Upper lobe of left lung (tissue), 6 donors: ENCODE measurements around the gene SEC16B. TPM values are rescaled to one million over a fixed set of nuclear protein-coding genes. Genes with fewer than 3 reads are reported as not detected.

Experiments used
- ATAC-seq, 2 donors: fragments of 200-7000 bp; cut with Tn5 transposase; one replicate each; pipeline ENCODE4 v1.9.1; 2022; ENCODE audit warnings: mild to moderate bottlenecking in 2 of 2, moderate library complexity in 2 of 2; ENCODE audit not compliant: low FRiP score in 2 of 2
- DNase-seq, 2 donors: peaks; one replicate each; pipeline ENCODE4 v3.0.0-alpha.2; 2019 to 2020
- H3K27ac ChIP-seq, 4 donors: fragments of 200-600 bp; sonication (generic); one replicate each; pipeline ENCODE4 v1.5.1; 2016 to 2019
- H3K27me3 ChIP-seq, 4 donors: fragments of 200-600 bp; sonication (generic); one replicate each; pipeline ENCODE4 v1.5.1; 2017 to 2019
- H3K36me3 ChIP-seq, 4 donors: fragments of 200-600 bp; sonication (generic); one replicate each; pipeline ENCODE4 v1.5.1; 2016 to 2019
- H3K4me1 ChIP-seq, 4 donors: fragments of 200-600 bp; sonication (generic); one replicate each; pipeline ENCODE4 v1.5.1; 2018 to 2019
- H3K4me3 ChIP-seq, 4 donors: fragments of 200-600 bp; sonication (generic); one replicate each; pipeline ENCODE4 v1.5.1; 2017 to 2019; ENCODE audit warnings: mild to moderate bottlenecking in 2 of 4, moderate library complexity in 1 of 4
- H3K9me3 ChIP-seq, 4 donors: fragments of 200-600 bp; sonication (generic); one replicate each; pipeline ENCODE4 v1.5.1; 2018 to 2019
- CTCF ChIP-seq, 6 experiments: fragments of 450-650 bp in 4 of 6; fragments of 200-600 bp in 2 of 6; sonication (generic) in 2 of 6; IDR thresholded peaks; one replicate each; pipeline ENCODE4 v1.5.1; 2016 to 2019; ENCODE audit warnings: antibody characterized with exemption in 6 of 6
- EP300 ChIP-seq, 4 donors: sonication (generic); formaldehyde crosslinking; IDR thresholded peaks; one replicate each; pipeline ENCODE4 v1.5.1; 2017; ENCODE audit warnings: antibody characterized with exemption in 4 of 4, control low read depth in 2 of 4
- POLR2A ChIP-seq, 4 donors: fragments of 450-650 bp; IDR thresholded peaks; one replicate each; pipeline ENCODE4 v1.5.1; 2016 to 2017; ENCODE audit warnings: antibody characterized with exemption in 4 of 4, mild to moderate bottlenecking in 2 of 4
- POLR2AphosphoS5 ChIP-seq, 2 donors: sonication (generic); formaldehyde crosslinking; IDR thresholded peaks; one replicate each; pipeline ENCODE4 v1.5.1; 2017; ENCODE audit warnings: antibody characterized with exemption in 2 of 2
- WGBS, 2 donors: methylation state at CpG; one replicate each; pipeline ENCODE4 v1.1.5; 2017 to 2018; 5-methylcytosine and 5-hydroxymethylcytosine counted together
- total RNA-seq, 6 donors: library from RNA; depleted of rRNA in 4 of 6; stranded (reverse); fragments of >200 nt in 4 of 6; gene quantifications; one replicate each; pipeline versions ENCODE4 v1.1.0 to v1.2.1, GENCODE V29; 2016 to 2021
- donor health status: DM: no; HTN: no; CAD: no; lungs with moderate emphysema.
- donor health status: DM: no; HTN: yes; CAD: no; lungs with severe emphysema.

The SEC16B gene
- total RNA-seq, 6 donors from 2014 or later = 1.3 to 26.2 (median 3.1) TPM

DNA sequence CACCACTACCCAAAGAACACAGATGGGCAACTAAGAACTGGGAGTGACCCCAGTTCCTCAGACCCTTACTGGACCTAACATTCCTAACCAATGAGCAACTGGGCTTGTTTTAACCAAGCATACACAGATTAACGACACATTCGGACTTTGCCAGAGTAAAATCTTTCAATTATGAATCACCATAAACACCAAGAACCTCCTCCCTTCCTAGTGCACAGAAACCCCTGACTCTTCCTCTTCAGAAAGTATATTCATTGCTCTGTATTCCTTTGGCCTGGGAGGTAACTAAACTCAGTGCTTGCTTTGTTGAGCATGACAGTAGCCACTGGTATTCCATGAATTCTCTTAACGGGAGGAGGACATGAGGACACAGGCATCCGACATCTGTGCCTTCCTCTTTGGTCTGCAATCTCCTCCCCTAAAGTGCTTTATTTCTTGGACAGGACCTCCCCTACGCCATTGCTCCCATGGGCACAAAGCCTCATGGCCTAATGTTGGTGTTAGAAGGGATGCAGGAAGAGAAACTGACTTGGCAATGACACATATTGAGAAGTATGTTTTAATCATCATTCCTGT lies 42.7 kb downstream of the SEC16B start:
- Histone ChIP-seq H3K9me3 (no peaks in the 10 kb centered on the region), H3K27ac (no peak overlapping the region), H3K36me3 (peaks cover 0 to 17% (median 0%) of the 10 kb centered on the region in 4 donors), H3K27me3 (no peaks in the 10 kb centered on the region), H3K4me3 (no peak overlapping the region), H3K4me1 (no peaks in the 10 kb centered on the region)
- TF ChIP-seq POLR2A (IDR thresholded peaks at IDR 0.05) (no peak), CTCF (IDR thresholded peaks at IDR 0.05) (no peak), EP300 (IDR thresholded peaks at IDR 0.05) (no peak), POLR2AphosphoS5 (IDR thresholded peaks at IDR 0.05) (no peak)
- ATAC-seq (peak in 1 of 2 donors; percentile 42), DNase-seq (no peak)
- 89 to 94% methylated on average over 5 of the region's 5 CpGs for WGBS, 2 donors

DNA sequence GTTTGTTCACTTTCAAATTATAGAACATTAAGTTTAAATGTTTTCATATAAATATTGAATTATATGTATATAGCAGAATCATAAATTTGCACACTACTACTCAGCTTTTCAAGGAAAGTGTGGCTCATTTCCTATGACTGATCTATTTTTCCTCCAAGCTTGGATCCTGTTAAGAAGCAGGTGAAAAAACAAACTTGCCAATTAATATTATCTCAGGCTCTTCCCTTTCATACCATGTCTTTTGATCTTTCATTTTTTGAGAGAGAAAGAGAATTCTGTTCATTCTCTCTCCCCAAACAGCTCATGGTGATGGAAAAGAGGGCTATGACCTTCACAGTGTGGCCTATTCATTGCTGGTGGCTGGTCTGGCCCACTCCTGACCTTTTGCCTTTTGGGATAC lies 43.7 kb downstream of the SEC16B start:
- H3K9me3 ChIP-seq = no peaks in the 10 kb centered on the region
- ATAC-seq (no peak), DNase-seq (no peak)
- no peaks in the 10 kb centered on the region for H3K4me1 ChIP-seq
- TF ChIP-seq EP300 (IDR thresholded peaks at IDR 0.05) (no peak), POLR2AphosphoS5 (IDR thresholded peaks at IDR 0.05) (no peak), POLR2A (IDR thresholded peaks at IDR 0.05) (no peak), CTCF (IDR thresholded peaks at IDR 0.05) (no peak)
- H3K27me3 ChIP-seq = no peaks in the 10 kb centered on the region
- H3K4me3 ChIP-seq = no peak overlapping the region
- H3K27ac ChIP-seq = no peak overlapping the region
- H3K36me3 ChIP-seq = peaks cover 0 to 13% (median 0%) of the 10 kb centered on the region in 4 donors

- TF ChIP-seq EP300 (IDR thresholded peaks at IDR 0.05) (no peak), CTCF (IDR thresholded peaks at IDR 0.05) (no peak), POLR2A (IDR thresholded peaks at IDR 0.05) (no peak), POLR2AphosphoS5 (IDR thresholded peaks at IDR 0.05) (no peak)
- no peak for ATAC-seq
- WGBS, 2 donors = 27 to 38% methylated on average over 2 of the region's 2 CpGs
- Histone ChIP-seq H3K27ac (no peak overlapping the region), H3K9me3 (no peaks in the 10 kb centered on the region), H3K4me1 (no peaks in the 10 kb centered on the region), H3K4me3 (no peak overlapping the region), H3K36me3 (peaks cover 0 to 7% (median 0%) of the 10 kb centered on the region in 4 donors), H3K27me3 (no peaks in the 10 kb centered on the region)
- no peak for DNase-seq
Observed at GRCh38 chr1:177925006-177925405, 44.9 kb downstream of the SEC16B start.

DNA sequence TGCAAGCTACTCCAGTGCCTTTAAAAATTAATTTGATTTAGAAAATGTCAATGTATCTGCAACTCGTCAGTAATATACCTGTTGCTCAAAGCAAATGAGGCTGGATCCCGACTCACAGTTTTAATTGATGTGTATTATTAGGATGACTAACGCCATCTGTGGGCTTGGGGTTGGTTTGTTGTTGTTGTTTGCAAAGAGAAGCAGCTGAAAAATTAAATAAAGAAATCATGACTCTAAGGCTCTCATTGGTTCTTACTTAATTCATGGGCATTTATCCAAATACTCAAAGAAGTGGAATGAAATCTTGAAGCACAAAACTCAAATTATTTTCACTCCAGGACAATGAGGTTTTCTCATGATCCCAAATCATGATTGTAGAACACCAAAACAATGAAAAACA lies 46.4 kb downstream of the SEC16B start:
- ATAC-seq = no peak
- H3K4me1 ChIP-seq = no peaks in the 10 kb centered on the region
- no peak for DNase-seq
- TF ChIP-seq POLR2A (IDR thresholded peaks at IDR 0.05) = no peak
- no peak for TF ChIP-seq CTCF (IDR thresholded peaks at IDR 0.05)
- TF ChIP-seq POLR2AphosphoS5 (IDR thresholded peaks at IDR 0.05) = no peak
- TF ChIP-seq EP300 (IDR thresholded peaks at IDR 0.05) = no peak
- WGBS, 2 donors = 70 to 83% methylated on average over 3 of the region's 3 CpGs
- no peaks in the 10 kb centered on the region for H3K27me3 ChIP-seq
- H3K9me3 ChIP-seq = no peaks in the 10 kb centered on the region
- no peak overlapping the region for H3K4me3 ChIP-seq
- H3K36me3 ChIP-seq = no peaks in the 10 kb centered on the region
- no peak overlapping the region for H3K27ac ChIP-seq

- WGBS, 2 donors = 83 to 93% methylated on average over 3 of the region's 3 CpGs
- ATAC-seq = no peak
Observed at GRCh38 chr1:177922209-177922608, 47.6 kb downstream of the SEC16B start.

More at GRCh38 chr1:177922209-177922608, 47.6 kb downstream of the SEC16B start:
- no peaks in the 10 kb centered on the region for H3K9me3 ChIP-seq
- no peaks in the 10 kb centered on the region for H3K4me1 ChIP-seq
- TF ChIP-seq POLR2A (IDR thresholded peaks at IDR 0.05) (no peak), CTCF (IDR thresholded peaks at IDR 0.05) (no peak), POLR2AphosphoS5 (IDR thresholded peaks at IDR 0.05) (no peak), EP300 (IDR thresholded peaks at IDR 0.05) (no peak)
- no peak for DNase-seq
- H3K27me3 ChIP-seq = no peaks in the 10 kb centered on the region
- no peaks in the 10 kb centered on the region for H3K36me3 ChIP-seq
- H3K27ac ChIP-seq = no peak overlapping the region
- H3K4me3 ChIP-seq = no peak overlapping the region
